NCI-H2196 treated with DMSO at 0.1 percent for 48 hours (cell line): ENCODE results near the gene TBRG4.

ENCODE experiments used
- DNase-seq: peaks from one replicate; lab custom pipeline; 2025; ENCODE audit not compliant: unreplicated experiment; lab: John Stamatoyannopoulos, UW

The TBRG4 gene

GRCh38 chr7:45075871-45076796 lies 35.4 kb downstream of the TBRG4 start:
- no peak for DNase-seq

GRCh38 chr7:45075355-45075644 lies 36.2 kb downstream of the TBRG4 start:
- DNase-seq: no peak

DNA sequence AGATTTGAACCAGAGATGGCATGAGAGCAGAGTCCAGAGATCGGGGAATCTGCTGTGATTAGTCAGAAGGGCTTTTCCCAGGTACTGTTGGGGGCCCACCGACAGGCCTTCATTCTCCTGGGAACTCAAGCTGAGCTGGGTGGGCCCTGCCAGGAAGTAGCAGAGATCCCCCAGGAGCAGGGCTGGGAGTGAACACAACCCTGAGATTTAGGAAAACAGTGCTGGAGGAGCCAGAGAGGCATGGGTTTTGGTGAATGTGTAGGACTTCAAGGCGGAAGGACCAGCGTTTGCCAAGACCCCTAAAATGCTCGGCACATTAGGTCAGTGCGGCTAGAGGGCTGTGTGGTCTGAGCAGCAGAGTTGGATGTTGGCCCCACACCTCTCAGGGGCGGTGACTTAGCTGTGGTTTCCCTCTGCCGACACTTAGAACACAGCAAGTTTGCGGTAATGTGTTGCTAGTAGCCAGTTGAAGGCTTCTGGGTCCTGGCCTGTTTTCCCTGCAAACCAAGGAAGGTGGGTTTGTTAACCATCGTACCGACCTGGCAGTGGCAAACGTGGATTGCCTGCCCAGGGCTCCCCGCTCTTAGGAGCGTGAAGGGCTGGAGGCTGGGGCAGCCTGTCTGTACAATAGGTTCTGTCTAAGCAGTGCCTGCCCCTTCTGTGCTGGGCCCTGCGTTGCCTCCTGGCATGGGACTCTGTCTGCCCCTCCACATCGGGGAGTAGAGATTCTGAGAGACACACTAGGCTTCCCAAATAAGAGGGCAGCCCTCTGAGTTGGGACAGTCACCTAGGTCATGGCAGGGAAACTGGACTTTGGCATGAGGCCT lies 36.8 kb downstream of the TBRG4 start:
- no peak for DNase-seq

DNA sequence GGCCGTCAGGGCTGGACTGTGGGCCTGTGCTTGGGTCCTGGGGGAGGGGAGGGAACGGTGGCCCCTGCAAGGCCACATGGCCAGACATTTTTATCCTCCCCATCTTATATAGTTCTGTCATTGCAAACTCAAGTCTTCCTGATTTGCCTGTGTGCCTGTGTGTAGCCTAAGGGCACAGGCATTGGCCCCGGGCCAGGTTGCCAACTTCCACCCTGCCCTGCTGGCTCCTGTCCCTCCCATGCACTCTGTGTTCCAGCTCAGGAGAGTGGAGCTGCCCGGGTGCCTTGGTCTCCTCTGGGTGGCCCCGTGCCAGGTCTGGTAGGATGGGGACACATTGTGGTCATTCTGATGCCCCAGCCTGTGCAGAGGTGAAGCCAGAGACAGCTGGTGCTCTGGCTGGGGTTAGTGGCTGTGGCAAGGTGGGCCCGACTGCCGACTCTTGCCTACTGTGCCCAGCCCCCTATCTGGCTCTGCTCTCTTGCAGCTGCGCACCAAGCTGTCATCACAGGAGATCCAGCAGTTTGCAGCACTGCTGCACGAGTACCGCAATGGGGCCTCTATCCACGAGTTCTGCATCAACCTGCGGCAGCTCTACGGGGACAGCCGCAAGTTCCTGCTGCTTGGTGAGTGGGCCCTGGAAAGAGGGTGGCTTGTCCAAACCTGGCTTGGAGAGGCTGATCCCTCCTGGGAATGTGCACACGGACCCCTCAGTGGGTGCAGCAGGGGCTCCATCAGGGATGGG lies 37.5 kb downstream of the TBRG4 start:
- peak; percentile 33 for DNase-seq

DNA sequence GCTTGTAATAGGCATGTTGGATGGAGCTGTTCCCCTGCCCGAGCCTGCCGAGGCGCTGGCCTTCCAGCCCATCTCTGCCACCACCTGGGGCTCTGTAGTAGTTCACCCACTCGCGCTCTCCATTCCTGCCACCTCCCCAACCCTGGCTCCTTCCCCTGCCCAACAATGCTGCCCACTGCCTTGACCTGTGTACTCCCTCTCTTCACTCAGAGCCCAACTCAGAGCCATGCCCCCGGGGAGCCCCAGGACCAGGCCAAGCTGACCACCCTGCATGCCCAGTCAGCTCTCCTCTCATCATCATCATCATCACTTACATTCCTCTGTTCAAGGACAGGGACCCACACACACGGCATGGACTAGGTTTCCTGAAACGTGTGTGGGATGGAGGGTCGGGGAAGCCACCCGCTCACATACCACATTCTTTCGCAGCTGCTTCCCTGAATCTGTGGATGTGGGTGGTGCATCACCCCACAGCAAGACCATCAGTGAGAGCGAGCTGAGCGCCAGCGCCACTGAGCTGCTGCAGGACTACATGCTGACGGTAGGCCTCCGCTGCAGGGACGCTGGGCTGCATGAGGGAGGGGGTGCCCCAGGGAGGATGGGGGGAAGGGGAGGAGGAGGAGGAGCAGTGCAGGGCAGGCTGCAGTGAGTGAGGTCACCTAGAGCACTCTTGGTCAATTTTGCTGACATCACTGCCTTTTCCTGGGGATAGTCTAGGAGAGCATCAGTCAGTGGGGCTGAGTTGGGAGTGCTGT lies 38.3 kb downstream of the TBRG4 start:
- DNase-seq: no peak

GRCh38 chr7:45072131-45073030 lies 39.1 kb downstream of the TBRG4 start:
- DNase-seq: no peak

DNA sequence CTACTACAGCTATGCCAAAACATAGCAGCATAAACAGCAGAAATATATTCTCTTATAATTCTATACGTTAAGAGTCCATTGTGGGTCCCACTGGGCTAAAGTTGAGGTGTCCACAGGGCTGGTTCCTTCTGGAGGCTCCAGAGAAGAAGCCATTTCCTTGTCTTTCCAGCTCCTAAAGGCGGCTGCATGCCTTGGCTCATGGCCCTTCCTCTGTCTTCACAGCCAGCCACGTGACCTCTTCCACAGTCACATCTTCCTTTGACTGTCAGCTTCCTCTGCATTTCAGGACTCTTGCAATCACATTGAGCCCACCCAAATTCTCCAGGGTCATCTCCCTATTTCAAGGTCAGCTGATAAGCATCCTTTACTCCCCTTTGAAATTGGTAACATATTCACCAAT lies 40.0 kb downstream of the TBRG4 start:
- no peak for DNase-seq

DNA sequence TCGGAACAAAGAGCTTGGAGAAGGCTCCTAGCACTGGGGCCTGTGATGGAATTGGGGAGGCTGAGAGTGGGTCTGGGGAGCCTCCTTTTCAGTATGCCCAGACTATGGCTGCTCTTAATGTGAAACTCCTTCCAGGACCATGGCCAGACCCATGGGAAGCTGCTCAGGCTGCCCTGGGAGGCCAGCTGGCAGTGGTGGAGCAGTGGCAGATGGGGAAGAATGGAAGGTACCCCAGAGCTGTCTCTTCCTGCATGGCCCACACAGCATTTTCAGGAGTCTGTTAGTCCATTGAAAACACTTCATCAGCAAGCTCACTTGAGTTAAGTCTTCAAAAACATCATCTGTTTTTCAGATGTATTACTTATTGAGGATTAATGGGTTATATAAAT lies 41.2 kb downstream of the TBRG4 start:
- DNase-seq: no peak

DNA sequence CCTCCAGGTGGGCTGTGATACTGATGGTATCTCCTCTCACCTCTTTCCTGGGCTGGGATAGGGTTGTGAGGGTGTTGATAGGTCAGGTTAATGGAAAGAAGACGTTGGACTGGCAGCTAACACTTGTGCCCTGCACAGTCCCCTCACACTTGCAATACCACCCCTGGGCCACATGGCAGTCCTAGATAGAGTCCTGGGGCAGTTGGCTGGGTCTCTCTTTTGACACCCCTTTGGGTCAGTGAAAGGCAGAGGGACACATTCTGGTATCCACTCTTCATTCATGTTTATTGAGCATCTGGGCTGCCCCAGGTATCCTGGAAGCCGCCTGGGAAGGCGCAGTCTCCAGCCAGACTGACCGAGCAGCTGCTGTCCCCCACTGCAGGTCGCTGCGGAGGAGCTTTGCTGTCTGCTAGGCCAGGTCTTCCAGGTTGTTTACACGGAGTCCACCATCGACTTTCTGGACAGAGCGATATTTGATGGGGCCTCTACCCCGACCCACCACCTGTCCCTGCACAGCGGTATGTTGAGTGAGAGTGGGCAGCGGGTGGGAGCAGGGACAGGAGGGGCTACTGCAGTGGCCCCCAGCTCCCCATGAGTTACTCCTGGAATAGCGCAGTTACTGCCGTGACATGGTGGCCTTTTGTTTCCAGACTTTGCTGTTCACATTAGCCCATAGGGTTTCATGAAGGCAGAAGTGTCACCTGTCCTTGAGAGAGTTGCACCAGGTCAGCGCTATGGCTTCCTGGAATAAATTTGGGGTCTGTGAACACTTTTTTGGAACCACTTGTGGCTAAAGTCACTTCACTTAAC lies 41.8 kb downstream of the TBRG4 start:
- DNase-seq: no peak

DNA sequence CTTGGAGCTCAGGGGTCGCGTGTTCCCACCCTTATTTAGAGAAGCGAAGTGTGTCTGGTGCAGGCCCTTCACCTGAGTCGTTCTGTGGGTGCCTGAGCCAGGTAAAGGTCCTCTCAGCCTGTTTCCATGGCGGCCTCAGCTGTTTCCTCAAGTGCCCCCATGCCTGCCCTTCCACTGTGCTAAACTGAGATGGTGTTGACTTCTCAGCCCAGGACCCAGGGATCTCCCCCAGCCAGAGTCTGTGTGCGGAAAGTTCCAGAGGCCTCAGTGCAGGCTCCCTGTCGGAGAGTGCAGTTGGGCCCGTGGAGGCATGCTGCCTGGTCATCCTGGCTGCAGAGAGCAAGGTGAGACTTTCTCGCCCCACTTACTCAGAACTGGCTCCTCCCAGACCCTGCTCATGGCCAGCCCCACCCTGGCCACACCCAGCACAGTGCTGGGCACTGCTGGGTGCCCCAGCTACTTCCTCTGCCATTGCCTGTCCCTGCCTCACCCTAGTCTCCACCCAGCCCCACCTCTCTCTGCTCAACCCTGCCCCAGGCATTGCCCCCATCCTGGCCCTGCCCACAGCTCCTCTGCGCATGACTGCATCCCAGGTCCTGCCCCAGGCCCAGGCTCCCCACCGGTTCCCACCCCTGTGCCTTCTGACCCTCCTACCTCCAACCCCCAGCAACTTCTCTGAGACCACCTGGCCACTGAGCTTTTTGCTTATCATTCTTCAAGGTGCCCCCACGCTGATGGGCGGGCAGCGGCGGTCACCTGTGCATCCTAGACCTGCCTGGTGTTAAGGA lies 43.1 kb downstream of the TBRG4 start:
- DNase-seq: no peak

GRCh38 chr7:45067582-45067981 lies 43.9 kb downstream of the TBRG4 start:
- DNase-seq: no peak

DNA sequence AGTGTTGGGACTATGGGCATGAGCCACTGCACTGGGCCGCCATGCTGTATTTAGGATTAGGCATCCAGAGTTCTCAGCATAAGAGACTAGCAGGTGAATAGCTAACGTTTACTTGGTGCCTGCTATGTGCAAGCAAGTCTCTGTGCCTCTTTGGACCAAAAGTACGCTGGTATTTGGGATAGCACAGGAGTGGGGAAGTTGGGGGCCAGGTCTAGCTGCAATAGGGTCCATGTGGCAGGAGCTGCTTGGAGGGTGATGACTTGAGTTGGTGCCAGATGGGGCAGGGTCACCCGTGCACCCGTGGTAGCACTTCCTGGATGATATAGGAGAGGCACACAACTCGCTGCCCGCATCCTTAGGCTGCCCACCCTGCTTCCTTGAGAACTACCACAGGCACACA lies 45.1 kb downstream of the TBRG4 start:
- no peak for DNase-seq

GRCh38 chr7:45065031-45065995 lies 46.2 kb downstream of the TBRG4 start:
- no peak for DNase-seq

- DNase-seq: no peak
These were observed 47.3 kb downstream of the TBRG4 start for GRCh38 chr7:45064047-45064725.

DNA sequence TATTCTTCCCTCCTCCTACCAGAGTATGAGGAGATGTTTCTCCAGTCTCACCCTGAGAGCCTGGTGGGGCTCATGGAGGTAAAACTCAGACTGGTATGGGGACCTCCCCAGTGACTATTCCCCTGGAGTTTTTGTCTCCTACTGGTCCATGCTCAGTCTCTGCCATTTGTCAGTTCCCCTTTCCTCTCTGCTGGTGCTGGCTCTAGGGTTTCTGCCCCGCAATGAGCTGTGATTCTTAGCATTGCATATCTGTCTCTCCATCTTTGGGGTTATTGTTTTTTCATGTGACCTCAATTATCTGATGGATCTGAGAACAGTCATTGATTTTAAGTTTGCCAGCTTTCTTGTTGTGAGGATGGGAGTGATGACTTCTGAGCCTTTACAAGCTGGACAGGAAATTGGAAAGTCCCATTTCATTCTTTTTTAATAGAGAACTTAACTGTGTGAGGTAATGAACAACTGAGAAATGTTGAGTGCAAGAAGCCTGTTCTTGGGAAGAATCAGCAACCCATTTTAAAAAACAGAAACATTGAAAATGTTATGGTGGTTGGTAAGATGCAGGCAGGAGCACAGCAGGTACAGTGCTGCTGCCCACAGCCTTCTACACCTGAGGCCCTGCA lies 49.6 kb downstream of the TBRG4 start:
- DNase-seq: no peak

DNA sequence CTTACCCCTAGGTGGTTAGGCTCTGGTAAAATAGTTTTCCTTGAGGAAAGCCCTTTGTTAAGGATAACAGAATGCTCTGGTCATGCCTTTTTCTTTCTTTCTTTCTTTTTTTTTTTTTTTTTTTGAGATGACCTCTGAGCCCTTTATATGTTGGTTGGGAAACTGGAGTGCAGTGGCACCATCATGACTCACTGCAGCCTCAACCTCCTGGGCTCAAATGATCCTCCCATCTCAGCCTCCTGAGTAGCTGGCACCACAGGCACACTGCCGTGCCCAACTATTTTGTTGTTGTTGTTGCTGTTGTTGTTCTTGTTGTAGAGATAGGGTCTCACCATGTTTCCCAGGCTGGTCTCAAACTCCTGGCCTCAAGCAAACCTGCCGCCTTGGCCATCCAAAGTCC lies 50.1 kb downstream of the TBRG4 start:
- DNase-seq: no peak
